ENCODE data around the gene GLP1R. TPM values are rescaled to one million over a fixed set of nuclear protein-coding genes. Genes with fewer than 3 reads are reported as not detected.

GLP1R gene
- total RNA-seq, 1 experiment from 2014 or later = 1.8 TPM

DNA sequence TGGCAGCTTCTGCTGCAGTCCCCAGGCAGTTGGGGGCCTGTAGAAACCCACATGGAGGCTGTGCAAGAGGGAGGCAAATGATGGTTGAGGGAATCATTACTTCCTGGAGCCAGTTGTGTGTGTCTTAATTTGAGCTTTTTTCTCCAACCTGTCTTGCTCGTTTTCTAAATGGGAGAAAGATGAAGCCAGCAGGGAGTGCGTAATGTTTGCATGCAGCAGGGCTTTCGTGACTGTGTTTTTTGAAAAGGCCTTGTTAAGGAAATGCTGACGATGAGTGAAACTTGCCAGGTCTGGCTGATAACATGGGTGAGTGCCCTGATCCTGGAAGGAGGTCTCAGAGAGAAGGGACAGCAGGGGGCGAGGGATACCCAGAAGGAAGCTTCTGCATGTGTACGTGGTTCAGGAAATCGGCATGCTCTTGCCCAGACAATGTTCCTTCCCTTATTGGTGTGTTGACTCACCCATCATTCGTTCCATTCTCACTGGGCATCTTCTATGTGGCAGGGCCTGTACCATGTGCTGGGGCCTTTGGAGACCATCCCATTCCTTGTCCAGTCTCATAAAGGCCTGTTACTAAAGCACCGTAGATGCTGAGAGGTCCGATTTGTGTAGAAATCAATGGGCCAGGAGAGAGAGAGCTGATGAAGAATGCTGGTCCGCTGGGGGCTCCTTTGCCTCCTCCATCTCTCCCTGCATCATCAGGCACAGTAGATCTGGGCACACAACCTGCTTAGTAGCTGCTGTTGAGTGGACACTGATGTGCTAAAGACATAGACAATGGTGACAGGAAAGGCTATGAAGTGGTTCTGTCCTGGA is 27.4 kb downstream of the GLP1R start (continued):
- TF ChIP-seq, protein P1, sequence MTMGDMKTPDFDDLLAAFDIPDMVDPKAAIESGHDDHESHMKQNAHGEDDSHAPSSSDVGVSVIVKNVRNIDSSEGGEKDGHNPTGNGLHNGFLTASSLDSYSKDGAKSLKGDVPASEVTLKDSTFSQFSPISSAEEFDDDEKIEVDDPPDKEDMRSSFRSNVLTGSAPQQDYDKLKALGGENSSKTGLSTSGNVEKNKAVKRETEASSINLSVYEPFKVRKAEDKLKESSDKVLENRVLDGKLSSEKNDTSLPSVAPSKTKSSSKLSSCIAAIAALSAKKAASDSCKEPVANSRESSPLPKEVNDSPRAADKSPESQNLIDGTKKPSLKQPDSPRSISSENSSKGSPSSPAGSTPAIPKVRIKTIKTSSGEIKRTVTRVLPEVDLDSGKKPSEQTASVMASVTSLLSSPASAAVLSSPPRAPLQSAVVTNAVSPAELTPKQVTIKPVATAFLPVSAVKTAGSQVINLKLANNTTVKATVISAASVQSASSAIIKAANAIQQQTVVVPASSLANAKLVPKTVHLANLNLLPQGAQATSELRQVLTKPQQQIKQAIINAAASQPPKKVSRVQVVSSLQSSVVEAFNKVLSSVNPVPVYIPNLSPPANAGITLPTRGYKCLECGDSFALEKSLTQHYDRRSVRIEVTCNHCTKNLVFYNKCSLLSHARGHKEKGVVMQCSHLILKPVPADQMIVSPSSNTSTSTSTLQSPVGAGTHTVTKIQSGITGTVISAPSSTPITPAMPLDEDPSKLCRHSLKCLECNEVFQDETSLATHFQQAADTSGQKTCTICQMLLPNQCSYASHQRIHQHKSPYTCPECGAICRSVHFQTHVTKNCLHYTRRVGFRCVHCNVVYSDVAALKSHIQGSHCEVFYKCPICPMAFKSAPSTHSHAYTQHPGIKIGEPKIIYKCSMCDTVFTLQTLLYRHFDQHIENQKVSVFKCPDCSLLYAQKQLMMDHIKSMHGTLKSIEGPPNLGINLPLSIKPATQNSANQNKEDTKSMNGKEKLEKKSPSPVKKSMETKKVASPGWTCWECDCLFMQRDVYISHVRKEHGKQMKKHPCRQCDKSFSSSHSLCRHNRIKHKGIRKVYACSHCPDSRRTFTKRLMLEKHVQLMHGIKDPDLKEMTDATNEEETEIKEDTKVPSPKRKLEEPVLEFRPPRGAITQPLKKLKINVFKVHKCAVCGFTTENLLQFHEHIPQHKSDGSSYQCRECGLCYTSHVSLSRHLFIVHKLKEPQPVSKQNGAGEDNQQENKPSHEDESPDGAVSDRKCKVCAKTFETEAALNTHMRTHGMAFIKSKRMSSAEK (CRISPR knock-in tag; IDR thresholded peaks at IDR 0.05; ENCODE audit: borderline replicate concordance) = no peak
- TF ChIP-seq, protein P2, sequence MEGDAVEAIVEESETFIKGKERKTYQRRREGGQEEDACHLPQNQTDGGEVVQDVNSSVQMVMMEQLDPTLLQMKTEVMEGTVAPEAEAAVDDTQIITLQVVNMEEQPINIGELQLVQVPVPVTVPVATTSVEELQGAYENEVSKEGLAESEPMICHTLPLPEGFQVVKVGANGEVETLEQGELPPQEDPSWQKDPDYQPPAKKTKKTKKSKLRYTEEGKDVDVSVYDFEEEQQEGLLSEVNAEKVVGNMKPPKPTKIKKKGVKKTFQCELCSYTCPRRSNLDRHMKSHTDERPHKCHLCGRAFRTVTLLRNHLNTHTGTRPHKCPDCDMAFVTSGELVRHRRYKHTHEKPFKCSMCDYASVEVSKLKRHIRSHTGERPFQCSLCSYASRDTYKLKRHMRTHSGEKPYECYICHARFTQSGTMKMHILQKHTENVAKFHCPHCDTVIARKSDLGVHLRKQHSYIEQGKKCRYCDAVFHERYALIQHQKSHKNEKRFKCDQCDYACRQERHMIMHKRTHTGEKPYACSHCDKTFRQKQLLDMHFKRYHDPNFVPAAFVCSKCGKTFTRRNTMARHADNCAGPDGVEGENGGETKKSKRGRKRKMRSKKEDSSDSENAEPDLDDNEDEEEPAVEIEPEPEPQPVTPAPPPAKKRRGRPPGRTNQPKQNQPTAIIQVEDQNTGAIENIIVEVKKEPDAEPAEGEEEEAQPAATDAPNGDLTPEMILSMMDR (IDR thresholded peaks at IDR 0.05) = no peak
- TF ChIP-seq, protein P3, sequence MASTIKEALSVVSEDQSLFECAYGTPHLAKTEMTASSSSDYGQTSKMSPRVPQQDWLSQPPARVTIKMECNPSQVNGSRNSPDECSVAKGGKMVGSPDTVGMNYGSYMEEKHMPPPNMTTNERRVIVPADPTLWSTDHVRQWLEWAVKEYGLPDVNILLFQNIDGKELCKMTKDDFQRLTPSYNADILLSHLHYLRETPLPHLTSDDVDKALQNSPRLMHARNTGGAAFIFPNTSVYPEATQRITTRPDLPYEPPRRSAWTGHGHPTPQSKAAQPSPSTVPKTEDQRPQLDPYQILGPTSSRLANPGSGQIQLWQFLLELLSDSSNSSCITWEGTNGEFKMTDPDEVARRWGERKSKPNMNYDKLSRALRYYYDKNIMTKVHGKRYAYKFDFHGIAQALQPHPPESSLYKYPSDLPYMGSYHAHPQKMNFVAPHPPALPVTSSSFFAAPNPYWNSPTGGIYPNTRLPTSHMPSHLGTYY (CRISPR knock-in tag; IDR thresholded peaks at IDR 0.05) = no peak
- TF ChIP-seq, protein P4, sequence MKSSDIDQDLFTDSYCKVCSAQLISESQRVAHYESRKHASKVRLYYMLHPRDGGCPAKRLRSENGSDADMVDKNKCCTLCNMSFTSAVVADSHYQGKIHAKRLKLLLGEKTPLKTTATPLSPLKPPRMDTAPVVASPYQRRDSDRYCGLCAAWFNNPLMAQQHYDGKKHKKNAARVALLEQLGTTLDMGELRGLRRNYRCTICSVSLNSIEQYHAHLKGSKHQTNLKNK (CRISPR knock-in tag; IDR thresholded peaks at IDR 0.05) = no peak
- TF ChIP-seq, protein P5, sequence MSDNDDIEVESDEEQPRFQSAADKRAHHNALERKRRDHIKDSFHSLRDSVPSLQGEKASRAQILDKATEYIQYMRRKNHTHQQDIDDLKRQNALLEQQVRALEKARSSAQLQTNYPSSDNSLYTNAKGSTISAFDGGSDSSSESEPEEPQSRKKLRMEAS (CRISPR knock-in tag; IDR thresholded peaks at IDR 0.05) = no peak
- no peak for TF ChIP-seq NFE2L1 (CRISPR knock-in tag; IDR thresholded peaks at IDR 0.05)

DNA sequence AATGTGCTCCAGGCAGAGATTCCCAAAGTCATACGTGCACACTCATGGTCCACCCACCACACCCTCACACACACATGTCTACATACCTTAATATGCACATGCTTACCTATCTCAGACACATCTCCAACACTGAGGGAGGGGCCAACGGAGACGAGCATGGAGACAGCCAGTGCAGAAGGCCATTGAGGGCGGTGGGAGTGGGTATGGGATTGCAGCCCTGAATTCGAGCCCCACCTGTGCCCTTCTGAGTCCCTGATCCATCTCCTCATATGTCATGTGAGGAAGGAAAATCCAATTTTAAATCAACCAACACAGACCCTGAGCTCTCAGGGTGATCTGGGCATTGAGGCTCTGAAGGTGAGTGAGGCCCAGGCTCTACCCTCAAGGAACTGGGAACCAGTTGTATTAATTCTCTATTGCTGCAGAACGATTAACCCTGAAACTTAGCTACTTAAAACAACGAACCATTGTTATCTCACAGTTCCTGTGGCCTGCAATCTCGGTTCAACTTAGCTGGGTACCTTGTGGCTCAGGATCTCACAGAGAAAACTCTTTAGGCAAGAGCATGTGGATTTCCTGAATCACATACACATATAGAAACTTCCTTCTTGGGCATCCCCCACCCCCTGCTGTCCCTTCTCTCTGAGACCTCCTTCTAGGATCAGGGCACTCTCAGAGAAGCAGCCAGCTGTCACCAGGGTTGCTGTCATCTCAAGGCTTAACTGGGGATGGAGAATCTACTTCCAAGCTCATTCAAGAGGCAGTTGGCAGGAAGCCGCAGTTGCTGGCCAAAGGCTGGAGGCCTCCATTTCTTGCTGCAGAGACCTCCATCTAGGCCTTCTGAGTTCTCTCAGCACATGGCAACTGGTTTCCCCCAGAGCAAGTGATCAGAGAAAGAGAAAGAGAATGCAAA is 28.3 kb downstream of the GLP1R start:
- H3K4me1 Mint-ChIP-seq = peaks cover 11% of the 10 kb centered on the region
- ChIA-PET POLR2A (no interaction called here), CTCF (interaction anchor here (1.0 kb wide), 3 partner anchors 12 to 25 kb away, joined by 3 to 5 read pairs (median 3); no protein-coding TSS in a partner anchor)
- H3K36me3 Mint-ChIP-seq = no peaks in the 10 kb centered on the region
- no peaks in the 10 kb centered on the region for H3K9me3 Mint-ChIP-seq
- no peak overlapping the region for H3K4me3 Mint-ChIP-seq
- H3K27ac Mint-ChIP-seq = no peak overlapping the region
- no peak for DNase-seq (ENCODE audit: low spot score)
- H3K27me3 Mint-ChIP-seq (ENCODE audit: low read depth) = no peaks in the 10 kb centered on the region; the same call in 1 of the 2 replicates
- ATAC-seq = no peak
- TF ChIP-seq ETV6 (CRISPR knock-in tag; IDR thresholded peaks at IDR 0.05) = no peak
- TF ChIP-seq CREB1 (CRISPR knock-in tag; IDR thresholded peaks at IDR 0.05) = no peak
- no peak for TF ChIP-seq NFYB (CRISPR knock-in tag; conservative IDR thresholded peaks at IDR 0.05; ENCODE audit: low read depth)
- TF ChIP-seq ZBTB21 (CRISPR knock-in tag; IDR thresholded peaks at IDR 0.05; ENCODE audit: borderline replicate concordance) = no peak
- no peak for TF ChIP-seq NR1H2 (CRISPR knock-in tag; IDR thresholded peaks at IDR 0.05)
- TF ChIP-seq ESRRA (CRISPR knock-in tag; IDR thresholded peaks at IDR 0.05; ENCODE audit: borderline replicate concordance) = no peak
- no peak for TF ChIP-seq ZNF396 (CRISPR knock-in tag; IDR thresholded peaks at IDR 0.05; ENCODE audit: borderline replicate concordance)
- no peak for TF ChIP-seq SMAD3 (CRISPR knock-in tag; IDR thresholded peaks at IDR 0.05; ENCODE audit: borderline replicate concordance)
- TF ChIP-seq, protein P6, sequence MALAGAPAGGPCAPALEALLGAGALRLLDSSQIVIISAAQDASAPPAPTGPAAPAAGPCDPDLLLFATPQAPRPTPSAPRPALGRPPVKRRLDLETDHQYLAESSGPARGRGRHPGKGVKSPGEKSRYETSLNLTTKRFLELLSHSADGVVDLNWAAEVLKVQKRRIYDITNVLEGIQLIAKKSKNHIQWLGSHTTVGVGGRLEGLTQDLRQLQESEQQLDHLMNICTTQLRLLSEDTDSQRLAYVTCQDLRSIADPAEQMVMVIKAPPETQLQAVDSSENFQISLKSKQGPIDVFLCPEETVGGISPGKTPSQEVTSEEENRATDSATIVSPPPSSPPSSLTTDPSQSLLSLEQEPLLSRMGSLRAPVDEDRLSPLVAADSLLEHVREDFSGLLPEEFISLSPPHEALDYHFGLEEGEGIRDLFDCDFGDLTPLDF (CRISPR knock-in tag; IDR thresholded peaks at IDR 0.05) = no peak
- TF ChIP-seq HMGA2 (CRISPR knock-in tag; IDR thresholded peaks at IDR 0.05) = no peak
- TF ChIP-seq TEAD1 (CRISPR knock-in tag; IDR thresholded peaks at IDR 0.05) = no peak
- TF ChIP-seq, protein P7, sequence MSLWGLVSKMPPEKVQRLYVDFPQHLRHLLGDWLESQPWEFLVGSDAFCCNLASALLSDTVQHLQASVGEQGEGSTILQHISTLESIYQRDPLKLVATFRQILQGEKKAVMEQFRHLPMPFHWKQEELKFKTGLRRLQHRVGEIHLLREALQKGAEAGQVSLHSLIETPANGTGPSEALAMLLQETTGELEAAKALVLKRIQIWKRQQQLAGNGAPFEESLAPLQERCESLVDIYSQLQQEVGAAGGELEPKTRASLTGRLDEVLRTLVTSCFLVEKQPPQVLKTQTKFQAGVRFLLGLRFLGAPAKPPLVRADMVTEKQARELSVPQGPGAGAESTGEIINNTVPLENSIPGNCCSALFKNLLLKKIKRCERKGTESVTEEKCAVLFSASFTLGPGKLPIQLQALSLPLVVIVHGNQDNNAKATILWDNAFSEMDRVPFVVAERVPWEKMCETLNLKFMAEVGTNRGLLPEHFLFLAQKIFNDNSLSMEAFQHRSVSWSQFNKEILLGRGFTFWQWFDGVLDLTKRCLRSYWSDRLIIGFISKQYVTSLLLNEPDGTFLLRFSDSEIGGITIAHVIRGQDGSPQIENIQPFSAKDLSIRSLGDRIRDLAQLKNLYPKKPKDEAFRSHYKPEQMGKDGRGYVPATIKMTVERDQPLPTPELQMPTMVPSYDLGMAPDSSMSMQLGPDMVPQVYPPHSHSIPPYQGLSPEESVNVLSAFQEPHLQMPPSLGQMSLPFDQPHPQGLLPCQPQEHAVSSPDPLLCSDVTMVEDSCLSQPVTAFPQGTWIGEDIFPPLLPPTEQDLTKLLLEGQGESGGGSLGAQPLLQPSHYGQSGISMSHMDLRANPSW (CRISPR knock-in tag; conservative IDR thresholded peaks at IDR 0.05; ENCODE audit: low read depth) = no peak
- TF ChIP-seq ATF1 (CRISPR knock-in tag; IDR thresholded peaks at IDR 0.05) = no peak
- no peak for TF ChIP-seq SMAD4 (CRISPR knock-in tag; IDR thresholded peaks at IDR 0.05)
- TF ChIP-seq TCF7 (CRISPR knock-in tag; IDR thresholded peaks at IDR 0.05; ENCODE audit: low read depth) = no peak
- no peak for TF ChIP-seq KAT7 (CRISPR knock-in tag; IDR thresholded peaks at IDR 0.05; ENCODE audit: borderline replicate concordance)

All from WTC11 (cell line).